HG03432 (cell line): ENCODE measurements around the gene LTBP4.
"Not testable (repeated sequence)": the region's sequence is repeated elsewhere in the genome, so short reads cannot be mapped to it uniquely, and the experiment has no call there.

Experiments used
- ATAC-seq: cut with Tn5 transposase; IDR thresholded peaks from one replicate; pipeline ENCODE4 v1.9.1; 2021; ENCODE audit warnings: mild to moderate bottlenecking, moderate library complexity; ENCODE audit not compliant: unreplicated experiment

Gene LTBP4

GRCh38 chr19:40601134-40601974 lies at the start of gene LTBP4:
Gene LTBP4 (plus strand): TSS chr19:40601369. CDS start chr19:40601388, 19 bp downstream.
- ATAC-seq: no peak

- no peak for ATAC-seq
Observed at GRCh38 chr19:40552848-40553247, 48.3 kb upstream of the LTBP4 start.

- no peak for ATAC-seq
Observed at GRCh38 chr19:40553885-40554857, 47.0 kb upstream of the LTBP4 start.

GRCh38 chr19:40555978-40556689 lies 45.0 kb upstream of the LTBP4 start:
- no peak for ATAC-seq

- no peak for ATAC-seq
Observed at GRCh38 chr19:40556953-40557530, 44.1 kb upstream of the LTBP4 start.

- no peak for ATAC-seq
Observed at GRCh38 chr19:40559394-40559793, 41.8 kb upstream of the LTBP4 start.

GRCh38 chr19:40560092-40560507 lies 41.1 kb upstream of the LTBP4 start:
- ATAC-seq: no peak

- no peak for ATAC-seq
Observed at GRCh38 chr19:40561947-40562346, 39.2 kb upstream of the LTBP4 start.

GRCh38 chr19:40564535-40564934 lies 36.6 kb upstream of the LTBP4 start:
- ATAC-seq: not testable (repeated sequence)

GRCh38 chr19:40565355-40565754 lies 35.8 kb upstream of the LTBP4 start:
- ATAC-seq: no peak

- no peak for ATAC-seq
Observed at GRCh38 chr19:40565910-40566495, 35.2 kb upstream of the LTBP4 start.

- ATAC-seq: no peak
Observed at GRCh38 chr19:40567040-40567749, 34.0 kb upstream of the LTBP4 start.

GRCh38 chr19:40567750-40568494 lies 33.2 kb upstream of the LTBP4 start:
- ATAC-seq: no peak

GRCh38 chr19:40570313-40571004 lies 30.7 kb upstream of the LTBP4 start:
- ATAC-seq: peak; percentile 87

GRCh38 chr19:40571005-40571318 lies 30.2 kb upstream of the LTBP4 start:
- no peak for ATAC-seq

- ATAC-seq: no peak
Observed at GRCh38 chr19:40571831-40572495, 29.2 kb upstream of the LTBP4 start.

GRCh38 chr19:40575326-40575725 lies 25.8 kb upstream of the LTBP4 start:
- ATAC-seq: no peak

- ATAC-seq: peak; percentile 32
Observed at GRCh38 chr19:40576151-40576584, 25.0 kb upstream of the LTBP4 start.
